Activated CD8-positive, alpha-beta memory T cell treated with anti-CD3 and anti-CD28 coated beads for 4 hours (primary cell): ENCODE results near the gene ENTPD8.

Experiments
- DNase-seq, 2 donors: peaks; one replicate each; pipeline ENCODE4 v3.0.0-alpha.2; 2020; ENCODE audit warnings: low read depth in 2 of 2

ENTPD8 gene

GRCh38 chr9:137447722-137448601 lies 6.8 kb upstream of the ENTPD8 start:
- no peak for DNase-seq

GRCh38 chr9:137446851-137447471 lies 5.8 kb upstream of the ENTPD8 start:
- DNase-seq = no peak

- DNase-seq = no peak
Observed at GRCh38 chr9:137445930-137446431, 4.8 kb upstream of the ENTPD8 start.

- peak; percentile 74 to 86 for DNase-seq
Observed at GRCh38 chr9:137445275-137445807, 4.2 kb upstream of the ENTPD8 start.

GRCh38 chr9:137444106-137444790 lies 3.1 kb upstream of the ENTPD8 start:
- DNase-seq = no peak

- no peak for DNase-seq
Observed at GRCh38 chr9:137441935-137442321, 771 bp upstream of the ENTPD8 start.

GRCh38 chr9:137439158-137439714 lies 1.9 kb downstream of the ENTPD8 start:
- no peak for DNase-seq

- DNase-seq = no peak
Observed at GRCh38 chr9:137438591-137439157, 2.5 kb downstream of the ENTPD8 start.

- DNase-seq = no peak
Observed at GRCh38 chr9:137437691-137438590, 3.2 kb downstream of the ENTPD8 start.

GRCh38 chr9:137436761-137437600 lies 4.2 kb downstream of the ENTPD8 start:
- no peak for DNase-seq

- DNase-seq = no peak
Observed at GRCh38 chr9:137435980-137436760, 5.0 kb downstream of the ENTPD8 start.

GRCh38 chr9:137435381-137435891 lies 5.7 kb downstream of the ENTPD8 start:
- DNase-seq = no peak

- DNase-seq = no peak
Observed at GRCh38 chr9:137434498-137435380, 6.4 kb downstream of the ENTPD8 start.

GRCh38 chr9:137433916-137434431 lies 7.2 kb downstream of the ENTPD8 start:
- DNase-seq = no peak

GRCh38 chr9:137433349-137433915 lies 7.7 kb downstream of the ENTPD8 start:
- no peak for DNase-seq

GRCh38 chr9:137432687-137433348 lies 8.3 kb downstream of the ENTPD8 start:
- DNase-seq = no peak
